ENCODE measurements around the gene GCLC. TPM values are rescaled to one million over a fixed set of nuclear protein-coding genes. Genes with fewer than 3 reads are reported as not detected.

Gene GCLC
- total and polyA plus RNA-seq, 2 donors from 2014 or later: 14.8 to 31.8 TPM

- intact Hi-C loops (cut with DNase I): no loop called here
- H3K9me3 ChIP-seq (ENCODE audit: control insufficient read depth in 2 of 3, insufficient read depth in 1 of 3, low read length in 3 of 3): no peaks in the 10 kb centered on the region
- no peaks in the 10 kb centered on the region for H3K27me3 ChIP-seq (ENCODE audit: control insufficient read depth, insufficient read depth, low read length)
- TF ChIP-seq CTCF (IDR thresholded peaks at IDR 0.05; ENCODE audit: borderline replicate concordance, extremely low read depth, insufficient read depth): no peak
- no peak for DNase-seq
- no peak for FAIRE-seq
- no peaks in the 10 kb centered on the region for H3K4me1 ChIP-seq (ENCODE audit: control insufficient read depth in 2 of 3, insufficient read depth in 2 of 3, low read depth in 1 of 3, low read length in 3 of 3)
- H3K36me3 ChIP-seq (ENCODE audit: control insufficient read depth in 2 of 3, insufficient read depth in 3 of 3, low read length in 3 of 3): no peaks in the 10 kb centered on the region
- H3K27ac ChIP-seq (ENCODE audit: low read depth in 2 of 2, low read length in 2 of 2): no peak overlapping the region
- H3K9ac ChIP-seq (ENCODE audit: low read length in 3 of 3): no peak overlapping the region
- H3K4me3 ChIP-seq (ENCODE audit: low read length in 3 of 3): no peak overlapping the region
These were observed 83.8 kb downstream of the GCLC start for GRCh38 chr6:53461041-53461656.

GRCh38 chr6:53458105-53458866 lies 86.6 kb downstream of the GCLC start:
- intact Hi-C loops (cut with DNase I): no loop called here
- DNase-seq: no peak
- no peak for TF ChIP-seq CTCF (IDR thresholded peaks at IDR 0.05; ENCODE audit: borderline replicate concordance, extremely low read depth, insufficient read depth)

GRCh38 chr6:53456809-53457208 lies 88.1 kb downstream of the GCLC start:
- Histone ChIP-seq H3K9ac (ENCODE audit: low read length in 3 of 3) (no peak overlapping the region), H3K36me3 (ENCODE audit: control insufficient read depth in 2 of 3, insufficient read depth in 3 of 3, low read length in 3 of 3) (no peaks in the 10 kb centered on the region), H3K27me3 (ENCODE audit: control insufficient read depth, insufficient read depth, low read length) (no peaks in the 10 kb centered on the region), H3K9me3 (ENCODE audit: control insufficient read depth in 2 of 3, insufficient read depth in 1 of 3, low read length in 3 of 3) (no peaks in the 10 kb centered on the region), H3K4me1 (ENCODE audit: control insufficient read depth in 2 of 3, insufficient read depth in 2 of 3, low read depth in 1 of 3, low read length in 3 of 3) (no peaks in the 10 kb centered on the region), H3K4me3 (ENCODE audit: low read length in 3 of 3) (no peak overlapping the region), H3K27ac (ENCODE audit: low read depth in 2 of 2, low read length in 2 of 2) (no peak overlapping the region)
- no peak for FAIRE-seq
- TF ChIP-seq CTCF (IDR thresholded peaks at IDR 0.05; ENCODE audit: borderline replicate concordance, extremely low read depth, insufficient read depth): no peak
- intact Hi-C loops (cut with DNase I): no loop called here
- DNase-seq: no peak

More at GRCh38 chr6:53458105-53458866, 86.6 kb downstream of the GCLC start:
- Histone ChIP-seq H3K27ac (ENCODE audit: low read depth in 2 of 2, low read length in 2 of 2) (no peak overlapping the region), H3K9me3 (ENCODE audit: control insufficient read depth in 2 of 3, insufficient read depth in 1 of 3, low read length in 3 of 3) (no peaks in the 10 kb centered on the region), H3K9ac (ENCODE audit: low read length in 3 of 3) (no peak overlapping the region), H3K27me3 (ENCODE audit: control insufficient read depth, insufficient read depth, low read length) (no peaks in the 10 kb centered on the region), H3K4me1 (ENCODE audit: control insufficient read depth in 2 of 3, insufficient read depth in 2 of 3, low read depth in 1 of 3, low read length in 3 of 3) (no peaks in the 10 kb centered on the region), H3K36me3 (ENCODE audit: control insufficient read depth in 2 of 3, insufficient read depth in 3 of 3, low read length in 3 of 3) (no peaks in the 10 kb centered on the region), H3K4me3 (ENCODE audit: low read length in 3 of 3) (no peak overlapping the region)
- FAIRE-seq: no peak
